H1 (cell line): ENCODE measurements around the gene ASTN2. TPM values are rescaled to one million over a fixed set of nuclear protein-coding genes. Genes with fewer than 3 reads are reported as not detected.

Source experiments
- CTCF ChIA-PET: fragments of 300-600 bp; sonication (Branson Sonifier 250); formaldehyde crosslinking; loops from one replicate; lab custom pipeline; 2021; ENCODE audit not compliant: partially characterized antibody; lab: Charles Lee
- POLR2A ChIA-PET: fragments of 300-600 bp; sonication (Branson Sonifier 250); formaldehyde crosslinking; loops from one replicate; lab custom pipeline; 2021; ENCODE audit warnings: inconsistent platforms; ENCODE audit not compliant: partially characterized antibody; lab: Charles Lee
- DNase-seq, 2 experiments: peaks; one replicate each; pipeline versions ENCODE4 v3.0.0 to v3.0.0-alpha.2; 2010 to 2022; ENCODE audit warnings: low spot score in 2 of 2, low read depth in 1 of 2, mixed read lengths in 1 of 2
- FAIRE-seq: peaks from 2 replicates; lab custom pipeline; 2011; peaks lifted over from hg19 to GRCh38; lab: Jason Lieb, UNC
- H2AFZ ChIP-seq: 2 replicates; pipeline ENCODE4 v1.8.1; 2012; ENCODE audit warnings: low read length, inconsistent platforms
- H2AK5ac ChIP-seq: 2 replicates; pipeline ENCODE4 v1.6.1; 2013; ENCODE audit warnings: low read depth, low read length
- H2BK120ac ChIP-seq: replicated peaks from 2 replicates; pipeline ENCODE3; 2013; ENCODE audit warnings: low read depth, low read length, inconsistent platforms
- H2BK12ac ChIP-seq: 2 replicates; pipeline ENCODE4 v1.6.1; 2013; ENCODE audit warnings: low read depth, low read length
- H2BK15ac ChIP-seq: 2 replicates; pipeline ENCODE4 v1.6.1; 2013; ENCODE audit warnings: low read length
- H2BK20ac ChIP-seq: 2 replicates; pipeline ENCODE4 v1.6.1; 2013; ENCODE audit warnings: low read length
- H2BK5ac ChIP-seq: 2 replicates; pipeline ENCODE4 v1.6.1; 2013; ENCODE audit warnings: low read depth, low read length
- H3K14ac ChIP-seq: 2 replicates; pipeline ENCODE4 v1.6.1; 2013; ENCODE audit warnings: inconsistent platforms; ENCODE audit not compliant: insufficient read length
- H3K18ac ChIP-seq: 2 replicates; pipeline ENCODE4 v1.6.1; 2013; ENCODE audit warnings: low read length; ENCODE audit errors: extremely low read depth
- H3K23ac ChIP-seq: 2 replicates; pipeline ENCODE4 v1.6.1; 2013; ENCODE audit warnings: inconsistent platforms; ENCODE audit not compliant: insufficient read length
- H3K23me2 ChIP-seq: 2 replicates; pipeline ENCODE4 v1.6.1; 2013; ENCODE audit warnings: low read depth, low read length
- H3K27ac ChIP-seq: 2 replicates; pipeline ENCODE4 v1.6.1; 2011; ENCODE audit warnings: low read depth, low read length, inconsistent platforms
- H3K27me3 ChIP-seq, 4 experiments: replicated peaks in 1 of 4; 1 replicate in 1 of 4; 2 replicates in 3 of 4; pipeline versions ENCODE4 v1.6.1 to v1.8.1; 2011 to 2013; ENCODE audit warnings: low read length in 3 of 4, mild to moderate bottlenecking in 3 of 4, inconsistent platforms in 2 of 4, mixed read lengths in 2 of 4, moderate library complexity in 1 of 4; ENCODE audit not compliant: control insufficient read depth in 3 of 4, insufficient read depth in 3 of 4; ENCODE audit errors: extremely low read depth in 1 of 4
- H3K36me3 ChIP-seq, 4 experiments: 2 replicates each; pipeline versions ENCODE4 v1.6.1 to v1.8.1; 2011 to 2013; ENCODE audit warnings: mild to moderate bottlenecking in 4 of 4, low read length in 3 of 4, moderate library complexity in 2 of 4, control low read depth in 1 of 4, inconsistent platforms in 1 of 4; ENCODE audit not compliant: insufficient read depth in 4 of 4, control insufficient read depth in 2 of 4
- H3K4ac ChIP-seq: replicated peaks from 2 replicates; pipeline ENCODE3; 2013; ENCODE audit warnings: low read length, low read depth, mixed read lengths, inconsistent platforms; ENCODE audit not compliant: insufficient read length
- H3K4me1 ChIP-seq, 4 experiments: replicated peaks in 1 of 4; 1 replicate in 1 of 4; 2 replicates in 3 of 4; pipeline versions ENCODE4 v1.6.1 to v1.8.1; 2011 to 2013; ENCODE audit warnings: low read length in 3 of 4, inconsistent platforms in 2 of 4, mixed read lengths in 1 of 4; ENCODE audit not compliant: insufficient read depth in 4 of 4, control insufficient read depth in 3 of 4
- H3K4me2 ChIP-seq, 2 experiments: 2 replicates each; pipeline versions ENCODE4 v1.6.1 to v1.8.1; 2011 to 2013; ENCODE audit warnings: low read depth in 2 of 2, low read length in 2 of 2, control low read depth in 1 of 2, inconsistent platforms in 1 of 2, mild to moderate bottlenecking in 1 of 2; ENCODE audit not compliant: insufficient read depth in 1 of 2
- H3K4me3 ChIP-seq, 4 experiments: fragments of 200-600, 300-600 bp in 1 of 4; sonication (generic), shearing (Covaris generic), sonication (Bioruptor Twin) in 1 of 4; 2 replicates each; pipeline versions ENCODE4 v1.5.1 to v1.8.1; 2011 to 2016; ENCODE audit warnings: low read length in 4 of 4, low read depth in 3 of 4, control low read depth in 2 of 4, inconsistent platforms in 2 of 4, mild to moderate bottlenecking in 2 of 4, mixed read lengths in 1 of 4, moderate library complexity in 1 of 4; ENCODE audit not compliant: insufficient read depth in 2 of 4; ENCODE audit errors: extremely low read depth in 1 of 4
- H3K56ac ChIP-seq: replicated peaks from 2 replicates; pipeline ENCODE3; 2013; ENCODE audit warnings: low read depth, mild to moderate bottlenecking, mixed read lengths, low read length, inconsistent platforms; ENCODE audit not compliant: insufficient read length
- H3K79me1 ChIP-seq: 2 replicates; pipeline ENCODE4 v1.6.1; 2013; ENCODE audit warnings: low read depth, low read length, control low read depth
- H3K79me2 ChIP-seq, 2 experiments: 2 replicates each; pipeline versions ENCODE4 v1.6.1 to v1.8.1; 2012 to 2013; ENCODE audit warnings: low read length in 2 of 2, mild to moderate bottlenecking in 2 of 2, inconsistent platforms in 1 of 2; ENCODE audit not compliant: insufficient read depth in 2 of 2, control insufficient read depth in 1 of 2
- H3K9ac ChIP-seq, 4 experiments: replicated peaks in 1 of 4; 1 replicate in 1 of 4; 2 replicates in 3 of 4; pipeline versions ENCODE4 v1.6.1 to v1.8.1; 2011 to 2013; ENCODE audit warnings: low read depth in 3 of 4, low read length in 3 of 4, control low read depth in 2 of 4, mild to moderate bottlenecking in 2 of 4, moderate library complexity in 2 of 4, inconsistent platforms in 1 of 4; ENCODE audit errors: extremely low read depth in 1 of 4
- H3K9me3 ChIP-seq, 2 experiments: 2 replicates each; pipeline versions ENCODE4 v1.6.1 to v1.8.1; 2012 to 2013; ENCODE audit warnings: mild to moderate bottlenecking in 2 of 2, moderate library complexity in 2 of 2, control low read depth in 1 of 2, inconsistent platforms in 1 of 2, low read depth in 1 of 2, low read length in 1 of 2, mixed read lengths in 1 of 2; ENCODE audit not compliant: insufficient read depth in 2 of 2
- H4K20me1 ChIP-seq, 2 experiments: replicated peaks in 1 of 2; 2 replicates each; pipeline versions ENCODE3 to v1.8.1; 2011 to 2013; ENCODE audit warnings: inconsistent platforms in 2 of 2, low read length in 2 of 2, mild to moderate bottlenecking in 1 of 2; ENCODE audit not compliant: insufficient read depth in 2 of 2, control insufficient read depth in 1 of 2
- H4K5ac ChIP-seq: 2 replicates; pipeline ENCODE4 v1.6.1; 2013; ENCODE audit warnings: low read length, low read depth, mixed read lengths, inconsistent platforms; ENCODE audit not compliant: insufficient read length
- H4K8ac ChIP-seq: 2 replicates; pipeline ENCODE4 v1.8.0; 2013; ENCODE audit warnings: mild to moderate bottlenecking, moderate library complexity, low read length, inconsistent platforms; ENCODE audit not compliant: insufficient read depth; ENCODE audit errors: extremely low read depth
- H4K91ac ChIP-seq: replicated peaks from 2 replicates; pipeline ENCODE3; 2013; ENCODE audit warnings: low read length, mixed read lengths, inconsistent platforms; ENCODE audit not compliant: insufficient read length
- BRCA1 ChIP-seq: IDR thresholded peaks from 2 replicates; pipeline ENCODE4 v1.6.1; 2012; ENCODE audit warnings: low read depth, low read length, improper control_type of control experiment
- CBX5 ChIP-seq: fragments of 300-800, 300-1000 bp; sonication (generic); IDR thresholded peaks from 2 replicates; pipeline ENCODE4 v1.7.1; 2016; ENCODE audit warnings: antibody characterized with exemption, low read length, low read depth
- CEBPB ChIP-seq: IDR thresholded peaks from 2 replicates; pipeline ENCODE4 v1.6.1; 2012; ENCODE audit warnings: low read depth, low read length
- EGR1 ChIP-seq: IDR thresholded peaks from 2 replicates; pipeline ENCODE4 v1.6.1; 2011; ENCODE audit warnings: low read depth, low read length, borderline replicate concordance
- HDAC6 ChIP-seq: IDR thresholded peaks from one replicate; pipeline ENCODE4 v1.7.1; 2012; ENCODE audit warnings: low read depth, mild to moderate bottlenecking, inconsistent platforms, low read length, moderate library complexity
- JUND ChIP-seq: IDR thresholded peaks from 2 replicates; pipeline ENCODE4 v1.6.1; 2011; ENCODE audit warnings: mild to moderate bottlenecking, improper control_type of control experiment, low read length
- NANOG ChIP-seq: IDR thresholded peaks from 2 replicates; pipeline ENCODE4 v1.6.1; 2011; ENCODE audit warnings: low read length, low read depth, mild to moderate bottlenecking, inconsistent platforms; ENCODE audit not compliant: insufficient read depth, poor library complexity, severe bottlenecking
- POU5F1 ChIP-seq: IDR thresholded peaks from 2 replicates; pipeline ENCODE4 v1.6.1; 2011; ENCODE audit warnings: low read depth, mild to moderate bottlenecking, low read length, moderate library complexity
- RFX5 ChIP-seq: IDR thresholded peaks from 2 replicates; pipeline ENCODE4 v1.6.1; 2011; ENCODE audit warnings: low read depth, low read length, improper control_type of control experiment, borderline replicate concordance
- SIN3A ChIP-seq, 2 experiments: IDR thresholded peaks in 1 of 2; conservative IDR thresholded peaks in 1 of 2; 2 replicates each; pipeline ENCODE4 v1.6.1; 2011 to 2012; ENCODE audit warnings: low read length in 2 of 2, improper control_type of control experiment in 1 of 2, low read depth in 1 of 2, mild to moderate bottlenecking in 1 of 2
- TEAD4 ChIP-seq: IDR thresholded peaks from 2 replicates; pipeline ENCODE4 v1.6.1; 2012; ENCODE audit warnings: low read depth, low read length, inconsistent platforms, mixed read lengths
- WGBS, 2 experiments: shearing (Covaris generic) in 1 of 2; methylation state at CpG; one replicate each; pipeline versions ENCODE4 v1.1.6 to v1.1.7; 2013 to 2015; ENCODE audit warnings: low lambda C conversion rate in 2 of 2, mixed read lengths in 2 of 2, inconsistent platforms in 1 of 2, low coverage in 1 of 2, missing lambda C conversion rate in 1 of 2; ENCODE audit not compliant: insufficient replicate concordance in 2 of 2, insufficient coverage in 1 of 2, insufficient read length in 1 of 2; ENCODE audit errors: extremely low coverage in 1 of 2, missing lambda C conversion rate in 1 of 2; 5-methylcytosine and 5-hydroxymethylcytosine counted together
- polyA plus RNA-seq, 7 experiments: library from polyadenylated mRNA; depleted of rRNA in 3 of 7; stranded (reverse) in 5 of 7; unstranded in 2 of 7; fragments of >200 nt in 5 of 7; fragments of 200-250 nt in 2 of 7; gene quantifications; 1 replicate in 5 of 7; 2 replicates in 1 of 7; 4 replicates in 1 of 7; pipeline versions ENCODE4 v1.2.1 to v1.2.3, GENCODE V29; 2011 to 2013; ENCODE audit warnings: missing spikeins in 2 of 7, mixed read lengths in 2 of 7
- total RNA-seq: library from RNA; stranded (reverse); fragmentation: NEBNext Ultra II Directional; extraction: Animal tissue kit (Norgen Biotek cat#: 25700); gene quantifications from 2 replicates; pipeline ENCODE4 v1.2.1, GENCODE V29; 2021

ASTN2 gene
- total and polyA plus RNA-seq, 2 of the 8 experiments (the other 6 are each of a cell fraction or from before 2014, with no cell fraction given), result 8.2 to 13.7 TPM

- no peaks in the 10 kb centered on the region for H3K27me3 ChIP-seq
- no peak overlapping the region for H2AFZ ChIP-seq
- H3K4me3 ChIP-seq, result no peak overlapping the region
- H2AK5ac ChIP-seq, result no peak overlapping the region
- TF ChIP-seq NANOG (no peak), CEBPB (no peak), POU5F1 (no peak), BRCA1 (no peak), RFX5 (no peak), CBX5 (no peak), SIN3A (conservative IDR thresholded peaks at IDR 0.05 in 1 of 2, IDR thresholded peaks at IDR 0.05 in 1 of 2; ENCODE audit: low read depth in 1 of 2, low read length in 2 of 2) (no peak), JUND (no peak), TEAD4 (no peak), EGR1 (no peak), HDAC6 (no peak)
- H3K9ac ChIP-seq, result no peak overlapping the region
- no peaks in the 10 kb centered on the region for H3K36me3 ChIP-seq
- no peak overlapping the region for H2BK20ac ChIP-seq
- FAIRE-seq (no peak), DNase-seq (no peak)
- no peaks in the 10 kb centered on the region for H3K79me1 ChIP-seq
- WGBS, 2 experiments, result 86% methylated on average over 6 of the region's 6 CpGs; no CpG with 5 or more reads in 1 of the 2 experiments
- no peak overlapping the region for H4K91ac ChIP-seq
- no peak overlapping the region for H4K5ac ChIP-seq
- H3K27ac ChIP-seq, result no peak overlapping the region
- CTCF ChIA-PET, result no interaction called here
- H2BK15ac ChIP-seq, result no peak overlapping the region
- POLR2A ChIA-PET, result no interaction called here
- peaks cover 0 to 2% of the 10 kb centered on the region in 2 experiments for H4K20me1 ChIP-seq
- no peak overlapping the region for H4K8ac ChIP-seq
- no peak overlapping the region for H2BK12ac ChIP-seq
- H3K4me1 ChIP-seq, result no peaks in the 10 kb centered on the region
- H3K79me2 ChIP-seq, result no peaks in the 10 kb centered on the region
- H3K9me3 ChIP-seq, result no peaks in the 10 kb centered on the region
- H2BK5ac ChIP-seq, result no peak overlapping the region
- no peak overlapping the region for H3K14ac ChIP-seq
- H3K23ac ChIP-seq, result no peak overlapping the region
- no peak overlapping the region for H3K18ac ChIP-seq
- no peak overlapping the region for H2BK120ac ChIP-seq
- H3K56ac ChIP-seq, result no peak overlapping the region
- no peaks in the 10 kb centered on the region for H3K23me2 ChIP-seq
- H3K4ac ChIP-seq, result no peak overlapping the region
- H3K4me2 ChIP-seq, result no peak overlapping the region
Measured at GRCh38 chr9:116409638-116410037, 1005.2 kb downstream of the ASTN2 start.
